ENCODE data around the gene SMOC2. TPM values are rescaled to one million over a fixed set of nuclear protein-coding genes. Genes with fewer than 3 reads are reported as not detected.

SMOC2 gene
- total RNA-seq, 1 donor from 2014 or later: not detected

GRCh38 chr6:168631564-168631963 is 190.6 kb downstream of the SMOC2 start:
- no peak for DNase-seq

DNA sequence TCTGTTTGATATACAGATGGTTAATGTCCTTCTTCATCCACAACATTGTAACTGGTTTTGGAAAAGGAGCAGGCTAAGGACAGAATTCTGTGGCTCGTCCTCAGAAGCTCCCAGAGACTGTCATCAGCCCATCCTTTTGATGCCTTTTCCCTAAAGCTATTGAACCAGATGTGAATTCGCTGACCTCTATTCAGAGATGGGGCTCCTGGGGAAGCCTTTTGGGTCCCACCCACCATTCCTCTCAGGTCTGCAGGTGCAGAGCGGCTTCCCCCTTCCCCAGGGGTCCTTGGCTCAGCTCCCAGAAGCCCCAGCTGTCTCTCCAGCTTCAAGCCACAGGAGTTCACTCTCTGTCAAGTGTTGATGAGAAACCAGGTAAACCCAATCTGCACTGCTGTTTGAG is 191.7 kb downstream of the SMOC2 start:
- no peak for DNase-seq

GRCh38 chr6:168634541-168635328 is 193.8 kb downstream of the SMOC2 start:
- no peak for DNase-seq

- DNase-seq: no peak
Observed at GRCh38 chr6:168636147-168637004, 195.4 kb downstream of the SMOC2 start.

- DNase-seq: no peak
Observed at GRCh38 chr6:168637834-168638233, 196.8 kb downstream of the SMOC2 start.

GRCh38 chr6:168638468-168639271 is 197.7 kb downstream of the SMOC2 start:
- no peak for DNase-seq

DNA sequence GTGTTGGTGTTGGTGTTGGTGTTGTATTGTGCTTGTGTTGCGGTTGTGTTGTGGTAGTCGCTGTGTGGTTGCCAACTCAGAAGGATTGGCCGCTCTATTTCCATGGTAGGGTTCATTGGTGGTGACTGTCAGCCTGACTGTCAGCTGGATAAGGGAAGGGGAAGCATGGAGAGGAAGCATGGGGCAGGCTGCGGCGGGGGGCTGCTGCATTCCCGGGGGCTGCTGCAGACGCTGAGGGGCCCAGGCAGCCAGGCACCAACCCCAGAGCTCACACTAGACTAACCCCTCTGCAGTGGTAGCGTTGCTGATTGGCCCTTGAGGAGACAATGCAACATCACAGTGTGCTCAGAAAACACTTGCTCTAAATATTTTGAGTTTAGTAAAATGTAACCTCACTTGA is 199.2 kb downstream of the SMOC2 start:
- DNase-seq: no peak

DNA sequence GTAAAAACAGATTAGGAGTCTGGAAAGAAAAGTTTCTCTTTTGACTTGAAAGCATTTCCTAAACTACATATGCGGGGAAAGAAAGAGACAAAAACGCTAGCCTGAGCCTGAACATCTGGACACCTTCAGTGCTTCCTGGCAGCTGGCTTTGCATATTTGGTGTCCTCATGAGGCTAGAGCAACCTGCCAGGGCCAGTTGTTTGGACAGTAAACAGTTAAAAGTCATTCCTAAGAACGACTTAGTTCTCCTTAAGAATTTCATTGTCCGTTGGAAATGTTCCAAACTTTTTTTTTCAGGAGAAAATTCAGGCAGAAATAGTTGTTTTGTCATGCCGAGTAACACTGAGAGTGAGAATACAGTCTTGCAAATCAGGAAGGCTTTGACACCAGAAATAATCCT is 199.8 kb downstream of the SMOC2 start:
- DNase-seq: no peak

DNA sequence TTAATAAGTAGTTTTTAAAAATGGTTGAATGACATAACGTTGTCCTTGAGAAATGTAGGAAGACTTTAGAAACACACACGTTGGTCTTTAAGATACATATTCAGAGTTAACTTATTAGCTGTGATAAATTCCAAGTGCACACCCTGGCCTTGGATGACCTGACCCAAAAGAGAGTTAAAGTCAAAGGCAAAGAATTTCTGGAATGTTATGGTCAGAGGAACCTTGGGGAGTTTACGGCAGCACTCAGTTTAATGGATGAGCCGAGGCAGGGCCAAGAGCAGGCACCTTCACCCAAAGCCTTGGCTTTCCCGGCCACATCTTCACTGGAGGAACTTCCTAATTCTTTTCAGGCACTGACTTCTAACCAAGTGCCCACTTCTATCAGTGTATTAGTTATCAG is 200.5 kb downstream of the SMOC2 start:
- no peak for DNase-seq

- no peak for DNase-seq
Observed at GRCh38 chr6:168643401-168643800, 202.4 kb downstream of the SMOC2 start.

DNA sequence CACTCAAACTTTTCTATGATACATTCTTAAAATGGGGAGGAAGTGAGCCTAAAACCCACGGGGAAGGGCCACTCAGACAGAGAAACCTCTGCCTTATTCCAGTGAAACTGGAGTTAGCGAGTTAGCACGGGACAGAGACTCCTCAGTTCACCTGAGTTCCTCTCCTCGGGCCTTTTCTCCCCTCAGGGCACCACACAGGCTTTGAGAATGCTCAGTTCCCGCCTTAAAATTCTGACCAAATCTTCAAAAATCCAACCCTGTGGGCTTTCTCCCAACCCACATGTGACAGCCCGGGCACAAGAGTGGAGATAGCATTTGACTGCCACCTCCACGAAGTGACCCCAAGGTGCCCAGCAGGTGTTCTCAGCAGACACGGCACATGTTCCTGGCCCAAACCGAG is 204.3 kb downstream of the SMOC2 start:
- DNase-seq: no peak

- no peak for DNase-seq
Observed at GRCh38 chr6:168647271-168647670, 206.3 kb downstream of the SMOC2 start.

GRCh38 chr6:168648240-168649125 is 207.5 kb downstream of the SMOC2 start:
- DNase-seq: no peak

DNA sequence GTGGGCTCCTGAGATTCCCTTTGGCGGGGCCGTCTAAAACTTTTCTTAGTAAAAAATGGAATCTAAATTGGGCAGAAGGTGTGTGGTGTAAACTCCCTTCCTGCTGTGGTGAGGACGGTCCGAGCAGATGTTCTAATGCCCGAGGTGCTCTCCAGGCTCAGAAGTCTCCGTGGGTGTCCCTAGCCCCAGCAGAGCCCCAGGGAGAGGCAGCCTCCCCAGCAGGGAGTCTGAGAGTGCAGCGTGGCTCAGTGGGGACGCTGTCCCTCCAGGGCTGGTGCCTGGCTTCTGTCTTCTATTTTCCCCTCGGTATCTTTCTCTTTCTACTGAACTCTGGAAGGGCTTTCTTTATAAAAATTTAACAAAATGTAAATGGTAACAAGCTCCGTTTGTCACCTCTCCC is 208.2 kb downstream of the SMOC2 start:
- no peak for DNase-seq

DNA sequence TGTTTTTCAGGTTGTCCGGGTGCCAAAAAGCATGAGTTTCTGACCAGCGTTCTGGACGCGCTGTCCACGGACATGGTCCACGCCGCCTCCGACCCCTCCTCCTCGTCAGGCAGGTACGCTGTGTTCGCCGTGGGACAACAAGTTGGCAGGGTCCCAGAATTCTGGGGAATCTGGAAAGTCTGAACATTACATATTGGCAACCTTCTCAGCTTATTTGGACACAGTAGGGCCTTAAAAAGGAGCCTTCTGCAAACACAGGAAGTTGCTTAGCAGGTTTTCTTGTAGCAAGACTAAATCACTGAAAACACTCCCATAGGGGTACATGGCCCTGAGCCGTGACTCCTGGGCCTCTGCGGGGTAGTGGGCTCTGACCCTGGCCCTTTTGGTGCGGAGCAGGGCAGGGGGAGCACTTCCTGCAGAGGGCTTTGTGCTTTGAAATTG is 209.7 kb downstream of the SMOC2 start:
- DNase-seq: no peak

DNA sequence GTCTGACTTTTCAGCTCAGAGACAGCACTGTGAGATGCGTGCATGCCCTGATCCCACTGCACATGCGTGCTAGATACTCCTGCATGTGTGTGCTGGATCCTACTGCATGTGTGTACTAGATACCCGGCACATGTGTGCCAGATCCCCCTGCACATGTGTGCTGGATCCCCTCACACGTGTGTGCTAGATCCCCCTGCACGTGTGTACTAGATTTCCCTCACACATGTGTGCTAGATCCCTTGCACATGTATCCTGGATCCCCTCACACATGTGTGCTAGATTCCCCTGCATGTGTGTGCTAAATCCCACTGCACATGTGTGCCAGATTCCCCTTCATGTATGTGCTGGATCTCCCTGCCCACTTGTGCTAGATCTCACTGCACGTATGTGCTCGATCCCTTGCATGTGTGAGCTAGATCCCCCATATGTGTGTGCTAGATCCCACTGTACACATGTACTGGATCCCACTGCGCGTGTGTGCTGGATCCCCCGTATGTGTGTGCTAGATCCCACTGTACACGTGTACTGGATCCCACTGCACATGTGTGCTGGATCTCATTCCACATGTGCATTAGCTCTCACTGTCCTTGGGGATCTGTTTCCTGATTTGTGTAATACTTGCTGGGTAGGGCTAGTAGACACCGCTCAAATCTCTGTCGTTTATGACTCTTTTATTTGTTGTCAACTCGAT is 214.6 kb downstream of the SMOC2 start:
- no peak for DNase-seq

GRCh38 chr6:168658059-168658458 is 217.1 kb downstream of the SMOC2 start:
- no peak for DNase-seq

DNA sequence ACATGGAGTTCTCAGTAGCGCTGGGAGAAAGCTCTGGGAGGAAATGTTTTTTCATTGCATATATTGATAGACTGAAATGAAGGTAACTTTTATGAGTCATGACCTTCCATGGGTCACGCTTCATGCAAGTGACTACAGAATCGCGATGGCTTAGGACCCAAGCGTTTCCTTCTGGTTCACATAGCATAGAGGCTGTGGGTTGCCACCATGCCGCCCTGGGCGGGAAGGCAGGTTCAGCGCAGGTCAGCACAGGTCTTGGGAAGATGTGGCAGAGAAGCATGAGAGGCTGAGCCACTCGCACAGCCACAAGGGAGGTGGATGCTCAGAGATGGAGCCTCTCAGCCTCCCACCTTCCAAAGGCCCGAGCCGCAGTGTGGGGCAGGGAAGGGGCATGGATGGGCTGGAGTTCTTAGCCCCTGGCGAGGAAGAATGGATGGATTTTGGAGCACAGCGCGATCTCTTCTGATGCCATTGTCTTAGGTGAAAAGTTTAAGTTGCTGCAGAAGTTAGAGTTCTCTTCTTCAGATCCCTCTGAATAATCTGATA is 219.5 kb downstream of the SMOC2 start:
- no peak for DNase-seq

DNA sequence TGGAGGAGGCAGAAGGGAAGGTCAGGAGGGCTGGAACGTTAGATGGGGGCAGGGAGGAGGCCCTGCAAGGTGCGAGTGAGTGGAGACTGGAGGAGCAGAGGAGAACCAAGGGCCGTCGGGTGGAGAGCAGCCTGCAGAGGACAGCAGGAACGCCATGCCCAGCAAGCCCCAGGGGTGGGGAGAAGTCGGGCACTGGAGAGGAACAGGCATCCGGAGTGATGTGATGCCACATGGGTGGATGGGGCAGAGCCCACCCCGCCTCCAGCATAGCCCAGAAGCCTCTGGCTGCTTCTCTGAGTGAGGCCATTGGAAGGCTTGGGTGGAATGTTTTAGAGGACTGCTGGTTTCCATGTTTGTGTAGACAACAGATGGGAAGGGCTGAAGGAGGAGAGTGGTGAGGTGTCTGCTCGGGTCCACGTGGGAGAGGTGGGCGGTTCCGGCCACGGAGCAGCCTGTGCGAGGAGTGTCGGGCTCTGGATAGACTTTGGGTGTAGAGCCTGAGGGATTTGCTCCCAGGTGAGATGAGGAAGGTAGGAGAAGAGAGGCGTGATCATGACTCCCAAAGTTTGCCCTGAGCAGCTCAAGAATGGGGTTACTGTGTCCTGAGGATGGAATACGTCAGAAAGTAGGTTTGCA is 221.4 kb downstream of the SMOC2 start:
- DNase-seq: no peak

DNA sequence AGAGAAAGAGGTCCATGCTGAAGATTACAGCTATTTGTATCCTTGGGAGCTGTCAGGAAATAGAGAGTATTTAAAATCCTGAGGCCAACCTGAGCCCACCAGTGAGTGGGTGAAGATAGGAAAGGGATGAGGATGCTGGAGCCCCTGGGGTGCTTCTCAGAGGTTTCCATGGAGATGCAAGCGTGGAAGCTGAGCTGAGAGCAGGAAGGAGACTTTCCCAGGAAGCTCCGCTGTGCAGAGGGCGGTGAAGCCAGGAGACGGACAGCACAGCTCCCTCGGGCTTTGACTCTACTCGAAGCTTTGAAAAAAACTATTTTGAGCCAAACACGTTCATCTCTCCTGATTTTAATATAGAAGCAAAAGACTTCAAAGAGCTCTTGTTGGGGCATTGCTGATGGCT is 222.1 kb downstream of the SMOC2 start:
- DNase-seq: no peak

- no peak for DNase-seq
Observed at GRCh38 chr6:168664956-168665355, 224.0 kb downstream of the SMOC2 start.
